Measurements from ENCODE around the gene NUDT13.

DNA sequence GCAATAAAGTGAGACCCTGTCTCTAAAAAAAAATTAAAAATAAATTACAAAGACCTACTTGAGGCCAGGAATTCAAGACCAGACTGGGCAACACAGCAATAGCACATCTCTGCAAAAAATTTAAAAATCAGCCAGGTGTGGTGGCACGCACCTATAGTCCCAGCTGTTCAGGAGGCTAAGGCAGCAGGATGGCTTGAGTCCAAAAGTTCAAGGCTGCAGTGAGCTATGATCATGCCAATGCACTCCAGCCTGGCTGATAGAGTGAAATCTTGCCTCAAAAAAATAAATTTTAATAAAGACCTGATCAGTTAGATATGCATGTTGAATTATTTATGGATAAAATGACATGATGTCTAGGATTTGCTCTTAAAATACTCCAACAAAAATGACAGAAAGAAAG lies 48.5 kb upstream of the NUDT13 start:
- TF ChIP-seq RFX5 (IDR thresholded peaks at IDR 0.05) (no peak), CBX2 (IDR thresholded peaks at IDR 0.05; ENCODE audit: borderline replicate concordance, low read depth) (no peak), CHD2 (IDR thresholded peaks at IDR 0.05; ENCODE audit: low read length, partially characterized antibody) (no peak), TP53 (CRISPR knock-in tag; IDR thresholded peaks at IDR 0.05) (no peak), RAD21 (conservative IDR thresholded peaks at IDR 0.05 in 1 of 2, IDR thresholded peaks at IDR 0.05 in 1 of 2) (no peak), HOXB13 (CRISPR knock-in tag; IDR thresholded peaks at IDR 0.05; ENCODE audit: low read depth) (no peak), POLR2A (IDR thresholded peaks at IDR 0.05; ENCODE audit: low read length) (no peak), JUNB (IDR thresholded peaks at IDR 0.05) (no peak), RCOR1 (IDR thresholded peaks at IDR 0.05; ENCODE audit: low read depth, low read length) (no peak), KDM1A (IDR thresholded peaks at IDR 0.05; ENCODE audit: low read depth) (no peak)
- TF ChIP-seq, protein P1, sequence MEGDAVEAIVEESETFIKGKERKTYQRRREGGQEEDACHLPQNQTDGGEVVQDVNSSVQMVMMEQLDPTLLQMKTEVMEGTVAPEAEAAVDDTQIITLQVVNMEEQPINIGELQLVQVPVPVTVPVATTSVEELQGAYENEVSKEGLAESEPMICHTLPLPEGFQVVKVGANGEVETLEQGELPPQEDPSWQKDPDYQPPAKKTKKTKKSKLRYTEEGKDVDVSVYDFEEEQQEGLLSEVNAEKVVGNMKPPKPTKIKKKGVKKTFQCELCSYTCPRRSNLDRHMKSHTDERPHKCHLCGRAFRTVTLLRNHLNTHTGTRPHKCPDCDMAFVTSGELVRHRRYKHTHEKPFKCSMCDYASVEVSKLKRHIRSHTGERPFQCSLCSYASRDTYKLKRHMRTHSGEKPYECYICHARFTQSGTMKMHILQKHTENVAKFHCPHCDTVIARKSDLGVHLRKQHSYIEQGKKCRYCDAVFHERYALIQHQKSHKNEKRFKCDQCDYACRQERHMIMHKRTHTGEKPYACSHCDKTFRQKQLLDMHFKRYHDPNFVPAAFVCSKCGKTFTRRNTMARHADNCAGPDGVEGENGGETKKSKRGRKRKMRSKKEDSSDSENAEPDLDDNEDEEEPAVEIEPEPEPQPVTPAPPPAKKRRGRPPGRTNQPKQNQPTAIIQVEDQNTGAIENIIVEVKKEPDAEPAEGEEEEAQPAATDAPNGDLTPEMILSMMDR (IDR thresholded peaks at IDR 0.05) = no peak
- TF ChIP-seq, protein P2, sequence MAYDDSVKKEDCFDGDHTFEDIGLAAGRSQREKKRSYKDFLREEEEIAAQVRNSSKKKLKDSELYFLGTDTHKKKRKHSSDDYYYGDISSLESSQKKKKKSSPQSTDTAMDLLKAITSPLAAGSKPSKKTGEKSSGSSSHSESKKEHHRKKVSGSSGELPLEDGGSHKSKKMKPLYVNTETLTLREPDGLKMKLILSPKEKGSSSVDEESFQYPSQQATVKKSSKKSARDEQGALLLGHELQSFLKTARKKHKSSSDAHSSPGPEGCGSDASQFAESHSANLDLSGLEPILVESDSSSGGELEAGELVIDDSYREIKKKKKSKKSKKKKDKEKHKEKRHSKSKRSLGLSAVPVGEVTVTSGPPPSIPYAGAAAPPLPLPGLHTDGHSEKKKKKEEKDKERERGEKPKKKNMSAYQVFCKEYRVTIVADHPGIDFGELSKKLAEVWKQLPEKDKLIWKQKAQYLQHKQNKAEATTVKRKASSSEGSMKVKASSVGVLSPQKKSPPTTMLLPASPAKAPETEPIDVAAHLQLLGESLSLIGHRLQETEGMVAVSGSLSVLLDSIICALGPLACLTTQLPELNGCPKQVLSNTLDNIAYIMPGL (CRISPR knock-in tag; IDR thresholded peaks at IDR 0.05; ENCODE audit: borderline replicate concordance) = no peak
- TF ChIP-seq, protein P3, sequence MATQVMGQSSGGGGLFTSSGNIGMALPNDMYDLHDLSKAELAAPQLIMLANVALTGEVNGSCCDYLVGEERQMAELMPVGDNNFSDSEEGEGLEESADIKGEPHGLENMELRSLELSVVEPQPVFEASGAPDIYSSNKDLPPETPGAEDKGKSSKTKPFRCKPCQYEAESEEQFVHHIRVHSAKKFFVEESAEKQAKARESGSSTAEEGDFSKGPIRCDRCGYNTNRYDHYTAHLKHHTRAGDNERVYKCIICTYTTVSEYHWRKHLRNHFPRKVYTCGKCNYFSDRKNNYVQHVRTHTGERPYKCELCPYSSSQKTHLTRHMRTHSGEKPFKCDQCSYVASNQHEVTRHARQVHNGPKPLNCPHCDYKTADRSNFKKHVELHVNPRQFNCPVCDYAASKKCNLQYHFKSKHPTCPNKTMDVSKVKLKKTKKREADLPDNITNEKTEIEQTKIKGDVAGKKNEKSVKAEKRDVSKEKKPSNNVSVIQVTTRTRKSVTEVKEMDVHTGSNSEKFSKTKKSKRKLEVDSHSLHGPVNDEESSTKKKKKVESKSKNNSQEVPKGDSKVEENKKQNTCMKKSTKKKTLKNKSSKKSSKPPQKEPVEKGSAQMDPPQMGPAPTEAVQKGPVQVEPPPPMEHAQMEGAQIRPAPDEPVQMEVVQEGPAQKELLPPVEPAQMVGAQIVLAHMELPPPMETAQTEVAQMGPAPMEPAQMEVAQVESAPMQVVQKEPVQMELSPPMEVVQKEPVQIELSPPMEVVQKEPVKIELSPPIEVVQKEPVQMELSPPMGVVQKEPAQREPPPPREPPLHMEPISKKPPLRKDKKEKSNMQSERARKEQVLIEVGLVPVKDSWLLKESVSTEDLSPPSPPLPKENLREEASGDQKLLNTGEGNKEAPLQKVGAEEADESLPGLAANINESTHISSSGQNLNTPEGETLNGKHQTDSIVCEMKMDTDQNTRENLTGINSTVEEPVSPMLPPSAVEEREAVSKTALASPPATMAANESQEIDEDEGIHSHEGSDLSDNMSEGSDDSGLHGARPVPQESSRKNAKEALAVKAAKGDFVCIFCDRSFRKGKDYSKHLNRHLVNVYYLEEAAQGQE (IDR thresholded peaks at IDR 0.05) = no peak
